ENCODE data around the gene TBC1D23.
"Not testable (repeated sequence)": the region's sequence is repeated elsewhere in the genome, so short reads cannot be mapped to it uniquely, and the experiment has no call there.

TBC1D23 gene

GRCh38 chr3:100306695-100307094 lies 45.9 kb downstream of the TBC1D23 start:
- no peaks in the 10 kb centered on the region for H3K9me3 ChIP-seq (ENCODE audit: control insufficient read depth, low read length)

DNA sequence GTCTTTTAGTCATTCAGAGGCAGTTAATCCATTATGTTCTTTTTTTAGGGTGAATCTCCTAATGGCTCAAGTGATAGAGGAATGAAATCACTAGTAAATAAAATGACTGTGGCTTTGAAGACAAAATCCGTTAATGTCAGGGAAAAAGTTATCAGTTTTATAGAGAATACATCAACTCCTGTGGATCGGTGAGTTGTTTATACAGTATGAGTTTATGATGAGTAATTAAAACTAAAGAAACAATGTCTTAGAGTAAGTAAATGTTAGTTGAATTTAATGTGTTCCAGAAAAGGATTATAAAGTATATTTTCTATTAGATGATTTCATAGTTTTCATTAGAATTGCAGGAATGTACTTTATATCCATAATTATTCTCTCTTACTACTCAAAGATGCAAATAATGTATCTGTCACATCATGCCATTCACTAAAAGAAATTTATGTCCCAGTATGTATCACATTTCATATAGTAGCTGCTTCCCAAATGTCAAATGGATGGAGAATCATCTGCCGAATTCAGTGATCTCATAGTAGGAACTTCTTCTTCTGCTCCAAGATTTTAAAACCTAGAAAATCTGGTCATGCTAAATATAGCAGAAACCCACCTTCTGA lies 49.7 kb downstream of the TBC1D23 start:
- Histone ChIP-seq H3K36me3 (ENCODE audit: control insufficient read depth, insufficient read depth, low read length, severe bottlenecking) (peaks cover 65% of the 10 kb centered on the region), H3K27me3 (replicated peaks; ENCODE audit: control insufficient read depth, insufficient read depth, low read length) (no peaks in the 10 kb centered on the region), H3K4me3 (ENCODE audit: low read length) (peak overlapping the region; percentile 44), H3K9me3 (ENCODE audit: control insufficient read depth, low read length) (no peaks in the 10 kb centered on the region), H3K9ac (ENCODE audit: low read length) (no peak overlapping the region), H3K4me1 (ENCODE audit: control insufficient read depth, insufficient read depth, low read length) (peaks cover 20% of the 10 kb centered on the region)
- no peak for DNase-seq (ENCODE audit: low read depth)

More at GRCh38 chr3:100306695-100307094, 45.9 kb downstream of the TBC1D23 start:
- Histone ChIP-seq H3K9ac (ENCODE audit: low read length) (no peak overlapping the region), H3K4me1 (ENCODE audit: control insufficient read depth, insufficient read depth, low read length) (peaks cover 17% of the 10 kb centered on the region), H3K27me3 (replicated peaks; ENCODE audit: control insufficient read depth, insufficient read depth, low read length) (no peaks in the 10 kb centered on the region), H3K36me3 (ENCODE audit: control insufficient read depth, insufficient read depth, low read length, severe bottlenecking) (peaks cover 80% of the 10 kb centered on the region), H3K4me3 (ENCODE audit: low read length) (no peak overlapping the region)
- DNase-seq (ENCODE audit: low read depth): no peak

GRCh38 chr3:100311011-100311410 lies 50.2 kb downstream of the TBC1D23 start:
- Histone ChIP-seq H3K9me3 (ENCODE audit: control insufficient read depth, low read length) (no peaks in the 10 kb centered on the region), H3K36me3 (ENCODE audit: control insufficient read depth, insufficient read depth, low read length, severe bottlenecking) (peaks cover 68% of the 10 kb centered on the region), H3K9ac (ENCODE audit: low read length) (no peak overlapping the region), H3K4me3 (ENCODE audit: low read length) (peak overlapping the region; percentile 44), H3K4me1 (ENCODE audit: control insufficient read depth, insufficient read depth, low read length) (peaks cover 20% of the 10 kb centered on the region), H3K27me3 (replicated peaks; ENCODE audit: control insufficient read depth, insufficient read depth, low read length) (no peaks in the 10 kb centered on the region)
- DNase-seq (ENCODE audit: low read depth): peak; percentile 18

GRCh38 chr3:100316641-100317069 lies 55.9 kb downstream of the TBC1D23 start:
- Histone ChIP-seq H3K27me3 (replicated peaks; ENCODE audit: control insufficient read depth, insufficient read depth, low read length) (no peaks in the 10 kb centered on the region), H3K9me3 (ENCODE audit: control insufficient read depth, low read length) (no peaks in the 10 kb centered on the region), H3K9ac (ENCODE audit: low read length) (peak overlapping the region; percentile 22), H3K4me1 (ENCODE audit: control insufficient read depth, insufficient read depth, low read length) (peaks cover 30% of the 10 kb centered on the region), H3K4me3 (ENCODE audit: low read length) (no peak overlapping the region), H3K36me3 (ENCODE audit: control insufficient read depth, insufficient read depth, low read length, severe bottlenecking) (peaks cover 60% of the 10 kb centered on the region)
- peak; percentile 83 for DNase-seq (ENCODE audit: low read depth)

- no peak overlapping the region for H3K4me3 ChIP-seq (ENCODE audit: low read length)
- H3K36me3 ChIP-seq (ENCODE audit: control insufficient read depth, insufficient read depth, low read length, severe bottlenecking): peaks cover 61% of the 10 kb centered on the region
- peaks cover 26% of the 10 kb centered on the region for H3K4me1 ChIP-seq (ENCODE audit: control insufficient read depth, insufficient read depth, low read length)
- no peak for DNase-seq (ENCODE audit: low read depth)
- H3K9ac ChIP-seq (ENCODE audit: low read length): no peak overlapping the region
- H3K9me3 ChIP-seq (ENCODE audit: control insufficient read depth, low read length): no peaks in the 10 kb centered on the region
- H3K27me3 ChIP-seq (replicated peaks; ENCODE audit: control insufficient read depth, insufficient read depth, low read length): no peaks in the 10 kb centered on the region
Measured at GRCh38 chr3:100317912-100318311, 57.1 kb downstream of the TBC1D23 start.

GRCh38 chr3:100319951-100320350 lies 59.2 kb downstream of the TBC1D23 start:
- DNase-seq (ENCODE audit: low read depth): no peak
- Histone ChIP-seq H3K9me3 (ENCODE audit: control insufficient read depth, low read length) (no peaks in the 10 kb centered on the region), H3K4me1 (ENCODE audit: control insufficient read depth, insufficient read depth, low read length) (peaks cover 42% of the 10 kb centered on the region), H3K4me3 (ENCODE audit: low read length) (no peak overlapping the region), H3K9ac (ENCODE audit: low read length) (no peak overlapping the region), H3K36me3 (ENCODE audit: control insufficient read depth, insufficient read depth, low read length, severe bottlenecking) (peaks cover 62% of the 10 kb centered on the region), H3K27me3 (replicated peaks; ENCODE audit: control insufficient read depth, insufficient read depth, low read length) (no peaks in the 10 kb centered on the region)

GRCh38 chr3:100324044-100324443 lies 63.3 kb downstream of the TBC1D23 start:
- H3K4me1 ChIP-seq (ENCODE audit: control insufficient read depth, insufficient read depth, low read length): peaks cover 32% of the 10 kb centered on the region
- peak overlapping the region; percentile 17 for H3K9ac ChIP-seq (ENCODE audit: low read length)
- H3K36me3 ChIP-seq (ENCODE audit: control insufficient read depth, insufficient read depth, low read length, severe bottlenecking): peaks cover 60% of the 10 kb centered on the region
- H3K4me3 ChIP-seq (ENCODE audit: low read length): no peak overlapping the region
- H3K27me3 ChIP-seq (replicated peaks; ENCODE audit: control insufficient read depth, insufficient read depth, low read length): no peaks in the 10 kb centered on the region
- no peaks in the 10 kb centered on the region for H3K9me3 ChIP-seq (ENCODE audit: control insufficient read depth, low read length)
- no peak for DNase-seq (ENCODE audit: low read depth)

- Histone ChIP-seq H3K9me3 (ENCODE audit: control insufficient read depth, low read length) (no peaks in the 10 kb centered on the region), H3K9ac (ENCODE audit: low read length) (no peak overlapping the region), H3K27me3 (replicated peaks; ENCODE audit: control insufficient read depth, insufficient read depth, low read length) (no peaks in the 10 kb centered on the region), H3K4me1 (ENCODE audit: control insufficient read depth, insufficient read depth, low read length) (peaks cover 29% of the 10 kb centered on the region), H3K4me3 (ENCODE audit: low read length) (no peak overlapping the region), H3K36me3 (ENCODE audit: control insufficient read depth, insufficient read depth, low read length, severe bottlenecking) (peaks cover 42% of the 10 kb centered on the region)
- no peak for DNase-seq (ENCODE audit: low read depth)
Measured at GRCh38 chr3:100325827-100326226, 65.0 kb downstream of the TBC1D23 start.

GRCh38 chr3:100327377-100327776 lies 66.6 kb downstream of the TBC1D23 start:
- not testable (repeated sequence) for H3K4me3 ChIP-seq (ENCODE audit: low read length); DNase-seq (ENCODE audit: low read depth); H3K9me3 ChIP-seq (ENCODE audit: control insufficient read depth, low read length); H3K27me3 ChIP-seq (replicated peaks; ENCODE audit: control insufficient read depth, insufficient read depth, low read length); H3K9ac ChIP-seq (ENCODE audit: low read length)
- peaks cover 32% of the 10 kb centered on the region for H3K36me3 ChIP-seq (ENCODE audit: control insufficient read depth, insufficient read depth, low read length, severe bottlenecking)
- H3K4me1 ChIP-seq (ENCODE audit: control insufficient read depth, insufficient read depth, low read length): peaks cover 24% of the 10 kb centered on the region

- H3K9me3 ChIP-seq (ENCODE audit: control insufficient read depth, low read length): no peaks in the 10 kb centered on the region
- no peak overlapping the region for H3K9ac ChIP-seq (ENCODE audit: low read length)
- H3K27me3 ChIP-seq (replicated peaks; ENCODE audit: control insufficient read depth, insufficient read depth, low read length): no peaks in the 10 kb centered on the region
- H3K4me3 ChIP-seq (ENCODE audit: low read length): no peak overlapping the region
- H3K36me3 ChIP-seq (ENCODE audit: control insufficient read depth, insufficient read depth, low read length, severe bottlenecking): peaks cover 19% of the 10 kb centered on the region
- H3K4me1 ChIP-seq (ENCODE audit: control insufficient read depth, insufficient read depth, low read length): peaks cover 14% of the 10 kb centered on the region
- no peak for DNase-seq (ENCODE audit: low read depth)
Measured at GRCh38 chr3:100329800-100330489, 69.2 kb downstream of the TBC1D23 start.

DNA sequence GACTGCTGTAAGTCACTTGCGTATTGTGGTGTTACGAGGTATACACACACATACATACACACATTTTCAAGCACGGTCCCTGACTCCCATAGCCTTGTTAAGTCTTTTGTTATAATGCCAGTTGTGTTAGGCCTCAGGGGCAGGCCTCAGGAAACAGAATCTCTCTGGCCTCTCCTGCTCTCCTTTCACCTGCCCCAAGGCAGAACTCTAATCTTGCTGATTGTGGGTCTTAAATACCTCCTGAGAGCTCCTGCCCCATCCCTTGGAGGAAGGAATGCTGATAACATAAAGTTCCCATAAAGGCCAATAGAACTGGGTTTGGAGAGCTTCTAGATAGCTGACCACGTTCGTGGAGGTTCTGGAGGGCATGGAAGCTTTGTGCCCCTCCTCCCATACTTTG lies 69.9 kb downstream of the TBC1D23 start:
- no peaks in the 10 kb centered on the region for H3K27me3 ChIP-seq (replicated peaks; ENCODE audit: control insufficient read depth, insufficient read depth, low read length)
- peaks cover 14% of the 10 kb centered on the region for H3K36me3 ChIP-seq (ENCODE audit: control insufficient read depth, insufficient read depth, low read length, severe bottlenecking)
- no peaks in the 10 kb centered on the region for H3K9me3 ChIP-seq (ENCODE audit: control insufficient read depth, low read length)
- H3K4me3 ChIP-seq (ENCODE audit: low read length): no peak overlapping the region
- peaks cover 17% of the 10 kb centered on the region for H3K4me1 ChIP-seq (ENCODE audit: control insufficient read depth, insufficient read depth, low read length)
- DNase-seq (ENCODE audit: low read depth): no peak
- H3K9ac ChIP-seq (ENCODE audit: low read length): no peak overlapping the region
